Measurements from ENCODE around the gene SGMS1.
"Not testable (repeated sequence)": the region's sequence is repeated elsewhere in the genome, so short reads cannot be mapped to it uniquely, and the experiment has no call there.

The SGMS1 gene

DNA sequence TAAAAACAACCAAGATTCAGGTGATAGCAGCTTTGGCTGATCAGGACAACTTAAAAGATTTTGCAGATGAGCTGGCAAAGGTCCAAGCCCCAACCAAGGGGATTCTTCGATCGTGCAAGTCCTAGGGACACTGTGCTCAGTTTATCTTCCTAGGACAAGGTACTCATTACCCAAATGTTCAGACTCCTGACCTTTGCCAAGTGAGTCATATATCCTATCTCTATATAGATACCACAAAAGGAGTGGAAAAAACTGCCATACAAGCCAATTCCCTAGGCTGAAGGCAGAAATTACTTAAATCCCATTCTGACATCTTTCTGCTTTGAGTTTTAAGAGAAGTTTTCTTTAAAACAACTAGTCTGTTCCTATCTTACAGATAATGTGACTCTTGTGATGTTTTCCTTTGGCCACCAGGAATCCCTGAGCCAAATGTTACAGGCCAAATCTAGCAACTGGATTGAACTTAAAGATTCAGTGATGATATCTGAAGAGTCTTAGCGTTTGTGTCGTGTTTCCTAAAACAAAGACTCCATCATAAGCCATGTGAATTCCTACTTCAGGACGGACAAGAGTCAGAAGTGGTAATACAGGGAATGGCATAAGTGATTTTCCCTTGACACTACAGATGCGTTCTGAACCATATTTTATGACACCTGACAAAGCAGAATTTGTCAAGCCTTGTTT is 229.8 kb downstream of the SGMS1 start:
- DNase-seq: no peak

GRCh38 chr10:50392966-50393718 is 230.6 kb downstream of the SGMS1 start:
- no peak for DNase-seq

GRCh38 chr10:50392426-50392825 is 231.3 kb downstream of the SGMS1 start:
- DNase-seq: no peak

DNA sequence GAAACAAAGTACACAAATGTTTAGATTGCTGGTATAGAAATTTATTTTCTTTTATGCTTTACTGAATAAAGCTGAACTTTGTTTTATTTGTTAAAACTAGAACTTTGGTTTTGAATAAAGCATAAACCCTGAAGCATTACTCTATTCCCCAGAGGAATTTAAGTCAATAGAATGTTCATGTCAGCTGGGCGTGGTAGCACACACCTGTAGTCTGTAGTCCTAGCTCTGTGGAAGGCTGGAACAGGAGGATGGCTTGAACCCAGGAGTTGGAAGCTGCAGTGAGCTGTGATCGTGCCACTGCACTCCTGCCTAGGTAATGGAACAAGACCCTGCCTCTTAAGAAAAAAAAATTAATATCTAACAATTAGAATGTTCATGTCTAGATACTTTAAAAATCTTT is 233.5 kb downstream of the SGMS1 start:
- DNase-seq: no peak

DNA sequence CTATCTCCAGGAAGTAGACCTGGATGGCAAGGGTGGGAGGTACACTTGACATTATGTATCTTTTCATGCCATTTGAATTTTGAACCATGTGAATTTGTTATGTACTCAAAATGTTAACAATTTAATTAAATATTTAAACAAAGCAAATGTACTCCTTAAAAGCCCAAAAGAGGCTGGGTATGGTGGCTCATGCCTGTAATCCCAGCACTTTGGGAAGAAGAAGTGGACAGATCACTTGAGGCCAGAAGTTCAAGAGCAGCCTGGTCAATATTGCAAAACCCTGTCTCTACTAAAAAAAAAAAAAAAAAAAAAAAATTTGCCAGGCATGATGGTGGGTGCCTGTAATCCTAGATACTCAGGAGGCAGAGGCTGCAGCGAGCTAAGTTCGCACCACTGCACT is 235.6 kb downstream of the SGMS1 start:
- DNase-seq: no peak

- no peak for DNase-seq
These were observed 236.1 kb downstream of the SGMS1 start for GRCh38 chr10:50387732-50388073.

DNA sequence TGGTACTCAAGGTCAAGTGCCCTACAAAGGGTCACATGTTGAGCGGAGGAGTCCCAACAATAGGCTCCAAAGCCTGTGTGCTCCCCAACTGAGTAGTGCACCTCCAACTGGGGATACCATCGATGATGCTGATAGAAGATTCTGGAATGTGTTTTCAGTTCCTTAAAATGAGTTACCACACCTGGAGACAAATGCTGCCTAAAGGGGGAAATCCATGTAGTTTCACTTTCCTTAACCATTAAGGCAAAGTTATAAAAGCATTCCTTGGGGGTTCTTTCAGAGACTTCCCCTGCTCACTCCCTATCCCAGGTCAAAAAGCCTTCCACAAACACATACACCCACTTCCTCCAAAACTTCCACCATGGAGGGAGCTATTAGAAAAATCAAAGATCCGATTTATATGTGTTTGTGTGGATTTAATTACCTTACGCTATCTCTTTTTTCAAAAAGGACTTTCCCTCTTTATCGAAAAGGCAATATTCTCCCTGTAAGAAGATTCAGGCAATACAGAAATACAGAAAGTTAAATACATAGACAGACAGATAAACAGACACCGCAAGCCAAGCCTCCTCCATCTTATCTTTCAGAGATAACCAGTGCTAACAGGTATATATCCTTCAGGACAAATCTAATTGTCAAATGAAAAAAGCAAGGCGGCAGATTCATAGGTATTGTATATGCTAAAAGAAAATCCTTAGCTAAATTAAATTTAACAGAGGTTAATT is 236.6 kb downstream of the SGMS1 start:
- no peak for DNase-seq

DNA sequence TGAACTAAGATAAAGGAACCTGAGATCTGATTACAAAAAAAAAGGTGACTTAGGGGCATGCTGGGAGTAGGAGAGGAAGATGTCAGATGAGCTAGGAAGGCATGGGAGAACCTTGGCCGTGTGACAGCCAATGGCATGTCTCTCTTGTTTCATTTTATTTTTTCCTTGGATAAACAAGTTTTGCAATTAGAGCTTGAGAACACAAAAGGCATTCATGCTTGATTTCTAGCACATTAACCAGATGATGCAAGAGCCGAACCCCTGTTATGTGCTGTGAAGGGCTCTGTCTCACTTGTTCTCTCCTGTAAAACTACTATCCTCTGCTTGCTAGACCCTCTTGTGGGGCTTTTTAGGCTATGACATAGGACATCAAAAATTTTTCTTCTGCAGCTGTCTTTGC is 238.1 kb downstream of the SGMS1 start:
- DNase-seq: peak; percentile 77

DNA sequence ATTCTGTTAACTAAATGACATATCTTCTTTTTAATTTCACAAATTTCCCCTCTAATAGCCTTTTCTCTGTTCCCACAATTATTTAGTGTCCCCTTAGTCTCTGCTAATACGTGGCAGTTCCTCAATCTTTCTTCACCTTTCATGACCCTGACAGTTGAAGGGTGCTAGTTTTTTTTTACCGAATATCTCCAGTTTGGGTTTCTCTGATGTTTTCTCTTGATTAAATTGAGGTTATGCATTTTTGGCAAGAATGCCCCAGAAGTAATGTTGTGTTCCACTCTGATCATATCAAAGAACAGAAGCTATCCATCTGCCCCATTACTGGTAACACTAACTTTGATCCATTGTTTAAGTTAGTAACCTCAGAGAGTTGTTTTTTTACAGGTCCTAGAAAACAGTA is 238.9 kb downstream of the SGMS1 start:
- no peak for DNase-seq

DNA sequence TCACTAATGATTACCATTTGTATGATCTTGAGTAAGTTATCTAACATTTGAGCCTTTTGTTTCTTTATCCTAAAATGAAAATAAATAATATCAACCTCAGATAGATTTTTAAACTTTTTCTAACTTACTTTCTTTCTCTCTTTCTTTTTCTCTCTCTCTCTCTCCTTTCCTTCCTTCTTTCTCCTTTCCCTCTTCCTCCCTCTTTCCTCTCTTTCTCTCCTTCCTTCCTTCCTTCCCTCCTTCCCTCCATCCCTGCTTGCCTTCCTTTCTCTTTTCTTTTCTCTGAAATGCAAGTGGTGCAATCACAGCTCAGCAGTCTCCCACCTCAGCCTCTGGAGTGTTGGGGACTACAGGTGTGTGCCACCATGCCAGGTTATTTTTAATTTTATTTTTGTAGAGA is 239.5 kb downstream of the SGMS1 start:
- no peak for DNase-seq

GRCh38 chr10:50382576-50383023 is 241.2 kb downstream of the SGMS1 start:
- DNase-seq: no peak

DNA sequence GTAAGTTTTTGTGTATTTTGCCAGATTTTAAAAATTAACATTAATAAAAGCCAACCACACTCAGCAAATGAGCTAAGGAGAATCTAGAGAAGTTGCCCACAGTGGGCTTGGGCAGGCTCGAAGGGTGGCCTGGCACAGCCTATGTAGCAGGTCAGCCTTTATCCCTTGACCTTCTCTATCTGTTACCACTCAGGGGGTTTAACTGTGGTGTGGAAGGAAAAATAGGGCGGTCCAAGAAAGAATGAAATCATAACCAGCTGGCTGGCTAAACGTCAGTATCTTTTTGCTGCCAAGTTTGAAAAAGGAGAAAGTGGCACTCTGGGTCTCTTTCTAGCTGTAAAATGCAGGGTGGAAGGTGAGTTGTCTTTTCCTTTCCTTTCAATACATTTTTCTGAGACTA is 242.1 kb downstream of the SGMS1 start:
- no peak for DNase-seq

DNA sequence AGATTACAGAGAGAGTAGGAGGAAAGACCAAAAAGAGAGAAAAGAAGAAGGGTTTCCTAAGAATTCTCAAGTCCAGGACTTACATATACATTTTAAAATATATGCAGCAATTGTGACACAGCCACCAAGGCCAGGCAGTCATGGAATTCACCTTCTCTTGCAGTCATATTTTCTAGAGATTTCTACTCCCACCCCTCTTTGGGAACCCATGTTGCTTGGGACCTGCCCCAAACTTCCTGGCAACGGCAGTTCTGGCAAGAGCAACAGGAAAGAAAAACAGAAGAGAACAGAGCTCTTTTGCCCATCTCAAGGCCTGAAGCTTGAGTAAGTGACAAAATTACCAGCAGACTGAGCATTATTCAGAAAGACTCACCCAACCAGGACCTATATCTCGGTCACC is 244.1 kb downstream of the SGMS1 start:
- no peak for DNase-seq

DNA sequence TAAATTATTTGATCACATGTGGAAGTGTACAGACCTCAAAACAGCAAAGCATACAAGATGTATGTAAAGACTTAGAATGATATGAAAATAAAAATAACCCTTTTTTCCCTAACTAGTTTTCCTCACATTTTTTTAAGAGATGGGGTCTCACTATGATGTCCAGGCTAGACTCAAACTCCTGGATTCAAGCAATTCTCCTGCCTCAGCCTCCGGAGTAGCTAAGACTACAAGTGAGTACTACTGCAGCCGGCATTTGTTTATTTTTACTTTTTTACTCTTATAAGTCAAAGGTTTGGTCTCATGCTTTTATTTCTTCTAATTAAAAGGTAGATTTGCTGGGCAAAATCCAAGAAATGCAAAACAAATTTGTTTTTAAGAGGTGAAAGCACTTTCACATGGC is 248.0 kb downstream of the SGMS1 start:
- no peak for DNase-seq

- no peak for DNase-seq
These were observed 248.7 kb downstream of the SGMS1 start for GRCh38 chr10:50375051-50375452.

- no peak for DNase-seq
These were observed 249.8 kb downstream of the SGMS1 start for GRCh38 chr10:50373821-50374501.

- no peak for DNase-seq
These were observed 253.8 kb downstream of the SGMS1 start for GRCh38 chr10:50369931-50370330.

DNA sequence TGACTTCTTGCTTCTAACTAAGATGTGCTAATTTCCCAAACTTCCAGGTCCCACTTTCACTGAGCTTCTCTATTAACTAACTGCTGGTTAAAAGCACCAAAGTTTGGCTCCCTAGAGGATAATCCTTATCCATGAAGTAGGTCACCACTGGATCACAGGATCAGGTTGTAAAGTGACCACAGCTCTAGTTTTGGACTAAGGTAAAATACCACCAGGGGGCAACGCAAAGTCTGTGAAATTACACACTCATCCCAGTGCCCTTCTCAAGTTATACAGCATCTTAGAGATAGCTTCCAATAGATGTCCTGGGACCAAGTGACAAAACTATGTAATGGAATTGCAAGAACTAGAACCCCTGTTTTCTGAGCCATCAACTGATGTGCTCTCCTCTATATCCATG is 256.0 kb downstream of the SGMS1 start:
- no peak for DNase-seq

GRCh38 chr10:50366421-50366820 is 257.3 kb downstream of the SGMS1 start:
- not testable (repeated sequence) for DNase-seq

- not testable (repeated sequence) for DNase-seq
These were observed 259.0 kb downstream of the SGMS1 start for GRCh38 chr10:50364730-50365129.

DNA sequence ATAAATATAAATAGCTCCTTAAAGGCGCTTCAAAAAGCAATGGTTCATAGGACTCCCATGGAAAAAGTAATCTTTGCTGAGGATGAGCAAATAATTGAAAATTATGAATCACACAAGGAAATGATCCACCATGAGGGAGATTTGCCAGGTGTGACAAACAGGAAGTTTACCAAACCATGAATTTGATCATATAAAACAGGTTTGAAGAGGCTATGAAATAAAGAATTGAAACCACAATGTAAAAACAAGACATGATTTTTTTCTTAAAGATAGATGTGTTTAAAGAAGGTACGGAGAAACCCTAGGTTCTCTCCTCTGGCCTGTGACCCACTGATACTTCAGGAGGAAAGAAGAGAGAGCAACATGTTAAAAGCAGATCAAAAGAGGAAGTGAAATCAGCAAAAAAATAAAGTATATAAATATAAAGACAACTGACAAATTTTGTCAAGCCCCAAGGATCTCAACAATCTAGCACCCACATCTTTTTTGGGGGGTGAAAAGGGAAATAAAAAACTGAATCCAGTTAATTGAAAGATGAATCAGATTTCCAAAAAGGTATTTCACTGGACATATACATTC is 261.1 kb downstream of the SGMS1 start:
- no peak for DNase-seq

DNA sequence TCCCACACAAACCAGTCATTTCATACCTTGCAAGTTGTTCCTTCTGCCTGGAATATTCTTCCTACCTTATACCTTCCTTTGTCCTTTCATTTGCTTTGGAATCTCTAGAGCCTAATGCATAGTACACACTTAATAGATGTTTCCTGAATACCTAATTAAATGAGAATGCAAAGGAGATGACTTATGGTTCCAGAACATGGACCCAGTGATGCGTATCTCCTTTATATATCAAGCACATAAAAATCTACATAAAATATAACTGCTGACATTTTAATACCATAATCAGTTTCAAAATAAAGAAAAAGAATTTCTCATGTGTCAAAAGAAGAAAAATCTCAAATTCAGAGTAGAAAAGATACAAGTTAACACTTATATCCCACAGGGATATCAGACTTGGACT is 261.8 kb downstream of the SGMS1 start:
- no peak for DNase-seq

Measured in midbrain (tissue), 1 donor.